Prostate gland (tissue), 2 donors: ENCODE measurements around the gene LMAN1L. TPM values are rescaled to one million over a fixed set of nuclear protein-coding genes. Genes with fewer than 3 reads are reported as not detected.
A peak's percentile ranks its signal among the peaks of the same experiment; 100 is the strongest.

Experiments
- DNase-seq: peaks from one replicate; pipeline ENCODE4 v3.0.0-alpha.2; 2019; ENCODE audit warnings: low spot score
- H3K27ac ChIP-seq, 2 donors: fragments of 200-600 bp; sonication (generic); 2 replicates each; pipeline ENCODE4 v1.5.1; 2017 to 2019
- H3K27me3 ChIP-seq: fragments of 200-600 bp; sonication (generic); replicated peaks from 2 replicates; pipeline ENCODE4 v1.5.1; 2019; ENCODE audit not compliant: insufficient read depth
- H3K36me3 ChIP-seq, 2 donors: fragments of 200-600 bp; sonication (generic); 1 replicate in 1 of 2; 2 replicates in 1 of 2; pipeline versions ENCODE4 v1.5.1 to v1.8.1; 2017 to 2019
- H3K4me1 ChIP-seq: fragments of 200-600 bp; sonication (generic); replicated peaks from 2 replicates; pipeline ENCODE4 v1.5.1; 2019
- H3K4me3 ChIP-seq, 2 donors: fragments of 200-600 bp; sonication (generic); 2 replicates each; pipeline ENCODE4 v1.5.1; 2017 to 2019
- H3K9me3 ChIP-seq: fragments of 200-600 bp; sonication (generic); 2 replicates; pipeline ENCODE4 v1.5.1; 2017
- POLR2A ChIP-seq: fragments of 450-650 bp; IDR thresholded peaks from one replicate; pipeline ENCODE4 v1.6.1; 2016; ENCODE audit warnings: antibody characterized with exemption, mild to moderate bottlenecking
- POLR2AphosphoS5 ChIP-seq: sonication (generic); formaldehyde crosslinking; IDR thresholded peaks from one replicate; pipeline ENCODE4 v1.6.1; 2017; ENCODE audit warnings: antibody characterized with exemption
- WGBS: methylation state at CpG from one replicate; pipeline ENCODE4 v1.1.5; 2018; 5-methylcytosine and 5-hydroxymethylcytosine counted together
- intact Hi-C: fragments of 100-400 bp; cut with DNase I; formaldehyde crosslinking; loops from one replicate; pipeline ENCODE4 v1.14.2; 2022
- total RNA-seq, 2 donors: library from RNA; depleted of rRNA; stranded (reverse); fragments of >200 nt; gene quantifications; one replicate each; pipeline ENCODE4 v1.1.0, GENCODE V29; 2016
- TF ChIP-seq, protein P1 (sequence below), 4 experiments: fragments of 200-600 bp in 2 of 4; fragments of 450-650 bp in 2 of 4; sonication (generic) in 2 of 4; IDR thresholded peaks; 1 replicate in 3 of 4; 2 replicates in 1 of 4; pipeline ENCODE4 v1.5.1; 2016 to 2019; ENCODE audit warnings: antibody characterized with exemption in 4 of 4, mild to moderate bottlenecking in 2 of 4, moderate library complexity in 2 of 4

Gene LMAN1L
- total RNA-seq, 2 donors from 2014 or later, result 219 to 229 TPM

DNA sequence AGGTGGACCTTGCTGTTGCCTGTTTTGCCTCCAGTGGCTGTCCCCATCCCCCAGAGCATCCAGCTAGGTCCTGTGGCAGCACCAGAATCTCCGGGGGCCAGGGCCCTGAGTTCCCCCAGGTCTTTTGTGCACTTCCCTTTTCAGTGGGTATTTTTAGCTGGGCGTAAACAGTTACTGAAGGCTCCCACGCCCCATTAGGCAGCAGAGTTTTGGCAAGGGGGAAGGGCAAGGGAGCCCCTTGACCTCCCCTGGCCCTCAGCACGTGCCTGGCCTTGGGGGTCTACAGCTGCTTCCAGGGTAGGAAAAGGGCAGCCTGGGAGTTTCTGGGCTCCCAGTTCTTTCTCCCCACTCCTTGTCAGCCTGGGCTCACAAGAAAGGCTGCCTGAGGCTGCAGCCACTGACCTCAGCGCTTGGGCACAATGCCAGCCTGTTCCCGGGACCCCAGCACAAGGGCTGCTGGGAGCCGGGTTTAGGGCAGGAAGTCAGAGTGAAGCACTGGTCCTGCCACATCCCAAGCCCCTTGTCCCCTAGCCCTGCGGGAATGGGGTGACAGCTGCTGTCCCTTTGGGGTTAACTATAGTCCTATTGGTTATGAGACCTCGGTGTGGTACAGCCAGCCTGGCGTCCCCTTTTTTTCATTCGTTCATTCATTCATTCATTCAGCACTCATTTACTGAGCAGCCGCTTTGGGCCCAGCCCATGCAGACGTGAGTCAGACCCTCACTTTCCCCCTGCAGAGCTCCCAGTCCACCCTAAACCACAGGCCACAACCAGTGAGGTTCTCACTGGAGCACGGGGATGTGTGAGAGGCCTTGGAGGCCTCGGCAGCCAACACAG is 22.3 kb upstream of the LMAN1L start:
- H3K27me3 ChIP-seq, result no peaks in the 10 kb centered on the region
- peaks cover 18% of the 10 kb centered on the region for H3K4me1 ChIP-seq
- H3K27ac ChIP-seq, result peak overlapping the region in 1 of 2 donors; percentile 38
- no peaks in the 10 kb centered on the region for H3K9me3 ChIP-seq
- no peak overlapping the region for H3K4me3 ChIP-seq
- intact Hi-C loops, result no loop called here
- WGBS, result 51% methylated on average over 15 of the region's 15 CpGs
- no peaks in the 10 kb centered on the region for H3K36me3 ChIP-seq
- no peak for DNase-seq
- no peak for TF ChIP-seq POLR2A
- no peak for TF ChIP-seq POLR2AphosphoS5
- TF ChIP-seq, protein P1, sequence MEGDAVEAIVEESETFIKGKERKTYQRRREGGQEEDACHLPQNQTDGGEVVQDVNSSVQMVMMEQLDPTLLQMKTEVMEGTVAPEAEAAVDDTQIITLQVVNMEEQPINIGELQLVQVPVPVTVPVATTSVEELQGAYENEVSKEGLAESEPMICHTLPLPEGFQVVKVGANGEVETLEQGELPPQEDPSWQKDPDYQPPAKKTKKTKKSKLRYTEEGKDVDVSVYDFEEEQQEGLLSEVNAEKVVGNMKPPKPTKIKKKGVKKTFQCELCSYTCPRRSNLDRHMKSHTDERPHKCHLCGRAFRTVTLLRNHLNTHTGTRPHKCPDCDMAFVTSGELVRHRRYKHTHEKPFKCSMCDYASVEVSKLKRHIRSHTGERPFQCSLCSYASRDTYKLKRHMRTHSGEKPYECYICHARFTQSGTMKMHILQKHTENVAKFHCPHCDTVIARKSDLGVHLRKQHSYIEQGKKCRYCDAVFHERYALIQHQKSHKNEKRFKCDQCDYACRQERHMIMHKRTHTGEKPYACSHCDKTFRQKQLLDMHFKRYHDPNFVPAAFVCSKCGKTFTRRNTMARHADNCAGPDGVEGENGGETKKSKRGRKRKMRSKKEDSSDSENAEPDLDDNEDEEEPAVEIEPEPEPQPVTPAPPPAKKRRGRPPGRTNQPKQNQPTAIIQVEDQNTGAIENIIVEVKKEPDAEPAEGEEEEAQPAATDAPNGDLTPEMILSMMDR (IDR thresholded peaks at IDR 0.05), result no peak

DNA sequence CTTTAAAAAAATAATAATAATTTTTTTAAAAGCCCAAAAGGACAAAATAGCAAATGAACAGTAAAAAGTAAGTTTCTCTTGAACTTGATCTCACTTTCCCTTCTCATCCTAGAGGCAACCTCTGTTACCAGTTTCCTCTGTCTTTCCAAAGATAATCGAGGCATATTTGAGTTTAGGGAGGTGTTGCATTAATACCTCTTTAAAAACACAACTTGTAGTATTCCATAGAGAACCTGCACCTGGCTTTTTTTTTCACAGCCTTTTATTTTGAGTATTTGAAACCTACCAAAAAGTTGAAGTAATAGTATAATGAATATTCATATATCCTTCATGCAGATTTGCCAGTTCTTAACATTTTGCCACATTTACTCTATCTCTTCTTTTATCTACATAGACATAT is 21.6 kb upstream of the LMAN1L start:
- H3K4me1 ChIP-seq, result peaks cover 18% of the 10 kb centered on the region
- H3K4me3 ChIP-seq, result no peak overlapping the region
- WGBS, result 68% methylated on average over 1 of the region's 1 CpG
- no peak for TF ChIP-seq POLR2A
- TF ChIP-seq, protein P1 (IDR thresholded peaks at IDR 0.05), result no peak
- no peak for TF ChIP-seq POLR2AphosphoS5
- no peak overlapping the region for H3K27ac ChIP-seq
- no peaks in the 10 kb centered on the region for H3K36me3 ChIP-seq
- intact Hi-C loops, result no loop called here
- no peak for DNase-seq
- H3K9me3 ChIP-seq, result no peaks in the 10 kb centered on the region
- H3K27me3 ChIP-seq, result no peaks in the 10 kb centered on the region

DNA sequence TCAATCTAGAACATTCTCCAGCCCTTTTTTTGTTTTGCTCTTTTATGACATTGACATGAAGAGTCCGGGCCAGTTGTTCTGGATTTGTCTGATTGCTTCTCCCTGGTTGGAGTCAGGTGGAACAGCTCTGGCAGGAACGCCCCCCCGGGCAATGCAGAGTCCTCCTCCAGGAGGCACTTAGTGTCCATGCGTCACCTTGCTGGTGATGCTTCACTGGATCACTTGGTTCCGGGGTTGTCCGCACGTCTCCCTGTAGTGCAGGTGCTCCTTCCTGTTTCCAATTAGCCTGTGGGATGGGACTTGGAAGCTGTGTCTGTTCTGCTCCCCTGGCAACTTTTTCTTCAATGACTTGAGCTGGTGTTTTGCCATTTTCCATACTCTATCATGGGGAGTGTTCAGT is 21.0 kb upstream of the LMAN1L start:
- Histone ChIP-seq H3K36me3 (no peaks in the 10 kb centered on the region), H3K27me3 (no peaks in the 10 kb centered on the region), H3K4me3 (no peak overlapping the region), H3K9me3 (no peaks in the 10 kb centered on the region), H3K27ac (peak overlapping the region in 1 of 2 donors; percentile 8), H3K4me1 (peaks cover 18% of the 10 kb centered on the region)
- 68% methylated on average over 7 of the region's 7 CpGs for WGBS
- TF ChIP-seq, protein P1 (IDR thresholded peaks at IDR 0.05), result no peak
- no peak for TF ChIP-seq POLR2AphosphoS5
- no peak for TF ChIP-seq POLR2A
- DNase-seq, result no peak
- intact Hi-C loops, result no loop called here

DNA sequence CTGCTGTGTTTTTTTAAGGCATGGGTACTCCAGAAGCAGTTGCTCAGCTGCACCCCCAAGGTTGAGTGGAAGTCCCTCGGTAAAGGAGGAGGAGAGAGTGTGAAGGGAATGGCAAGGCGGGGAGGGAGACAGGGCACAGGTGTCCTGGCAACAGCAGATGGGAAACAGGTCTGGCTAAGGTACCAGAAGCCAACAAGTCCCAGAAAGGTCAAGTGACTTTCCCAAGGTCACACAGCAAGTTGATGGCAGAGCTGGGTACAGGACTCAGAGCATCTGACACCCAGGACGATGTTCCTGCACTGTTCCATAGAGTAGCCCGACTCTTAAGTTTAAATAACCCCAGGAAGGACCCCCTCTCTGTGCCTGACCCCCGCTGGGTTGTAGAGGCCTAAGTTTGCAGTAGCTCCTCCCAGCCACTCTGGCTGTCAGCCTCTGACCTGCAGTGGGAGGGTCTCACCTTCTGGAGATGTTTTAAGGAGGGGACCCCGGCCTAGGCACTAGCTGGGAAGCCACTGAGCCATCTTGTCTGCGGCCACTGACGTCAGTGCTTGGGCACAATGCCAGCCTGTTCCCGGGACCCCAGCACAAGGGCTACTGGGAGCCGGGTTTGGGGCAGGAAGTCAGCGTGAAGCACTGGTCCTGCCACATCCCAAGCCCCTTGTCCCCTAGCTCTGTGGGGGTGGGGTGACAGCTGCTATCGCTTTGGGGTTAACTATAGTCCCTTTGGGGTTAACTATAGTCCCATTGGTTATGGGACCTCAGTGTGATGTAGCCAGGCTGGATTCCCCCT is 20.2 kb upstream of the LMAN1L start:
- H3K9me3 ChIP-seq, result no peaks in the 10 kb centered on the region
- H3K36me3 ChIP-seq, result no peaks in the 10 kb centered on the region
- no peak overlapping the region for H3K27ac ChIP-seq
- 72% methylated on average over 12 of the region's 12 CpGs for WGBS
- no peak for TF ChIP-seq POLR2A
- TF ChIP-seq, protein P1 (IDR thresholded peaks at IDR 0.05), result no peak
- TF ChIP-seq POLR2AphosphoS5, result no peak
- H3K4me3 ChIP-seq, result no peak overlapping the region
- H3K27me3 ChIP-seq, result no peaks in the 10 kb centered on the region
- DNase-seq, result no peak
- peaks cover 18% of the 10 kb centered on the region for H3K4me1 ChIP-seq
- intact Hi-C loops, result no loop called here
